Measurements from ENCODE around the gene ZKSCAN7.
A peak's percentile ranks its signal among the peaks of the same experiment; 100 is the strongest.
"Not testable (repeated sequence)": the region's sequence is repeated elsewhere in the genome, so short reads cannot be mapped to it uniquely, and the experiment has no call there.

ZKSCAN7 gene

GRCh38 chr3:44578316-44578715 lies 23.3 kb downstream of the ZKSCAN7 start:
- not testable (repeated sequence) for DNase-seq

GRCh38 chr3:44578924-44579515 lies 24.0 kb downstream of the ZKSCAN7 start:
- not testable (repeated sequence) for DNase-seq

GRCh38 chr3:44579749-44580148 lies 24.8 kb downstream of the ZKSCAN7 start:
- DNase-seq = not testable (repeated sequence)

GRCh38 chr3:44580971-44581370 lies 26.0 kb downstream of the ZKSCAN7 start:
- not testable (repeated sequence) for DNase-seq

GRCh38 chr3:44584646-44585501 lies 29.9 kb downstream of the ZKSCAN7 start, which contains the start of gene ZNF660:
TSS of gene ZNF660 (plus strand) at chr3:44584964. CDS start at chr3:44594194, 9,230 bp downstream.
- DNase-seq = peak; percentile 47

GRCh38 chr3:44596621-44597020 lies 41.6 kb downstream of the ZKSCAN7 start:
- DNase-seq = no peak

- no peak for DNase-seq
Observed at GRCh38 chr3:44601749-44602148, 46.8 kb downstream of the ZKSCAN7 start.

GRCh38 chr3:44612678-44613077 lies 57.7 kb downstream of the ZKSCAN7 start:
- DNase-seq = no peak
